Neural progenitor cell (in vitro differentiated cells): Measurements from ENCODE around the gene CINP. TPM values are rescaled to one million over a fixed set of nuclear protein-coding genes. Genes with fewer than 3 reads are reported as not detected.
A peak's percentile ranks its signal among the peaks of the same experiment; 100 is the strongest.
"Not testable (repeated sequence)": the region's sequence is repeated elsewhere in the genome, so short reads cannot be mapped to it uniquely, and the experiment has no call there.

Experiments used
- DNase-seq: peaks from one replicate; pipeline ENCODE4 v3.0.0-alpha.2; 2016; ENCODE audit warnings: low spot score
- H2AFZ ChIP-seq: fragments of 200-600 bp; sonication (generic); replicated peaks from 2 replicates; pipeline ENCODE4 v1.6.1; 2016; ENCODE audit warnings: antibody characterized with exemption
- H3F3A ChIP-seq: fragments of 200-600 bp; sonication (generic); 2 replicates; pipeline ENCODE4 v1.6.1; 2016; ENCODE audit warnings: antibody characterized with exemption, low read depth
- H3K27ac ChIP-seq: fragments of 200-600 bp; sonication (generic); 2 replicates; pipeline ENCODE4 v1.5.1; 2016; ENCODE audit warnings: mild to moderate bottlenecking
- H3K27me3 ChIP-seq: fragments of 200-600 bp; sonication (generic); 2 replicates; pipeline ENCODE4 v1.6.1; 2016; ENCODE audit warnings: mild to moderate bottlenecking, moderate library complexity
- H3K36me3 ChIP-seq: fragments of 200-600 bp; sonication (generic); 2 replicates; pipeline ENCODE4 v1.5.1; 2016
- H3K4me1 ChIP-seq: fragments of 200-600 bp; sonication (generic); 2 replicates; pipeline ENCODE4 v1.6.1; 2016; ENCODE audit warnings: mixed run types
- H3K4me2 ChIP-seq: fragments of 200-600 bp; sonication (generic); 2 replicates; pipeline ENCODE4 v1.6.1; 2016
- H3K4me3 ChIP-seq: fragments of 200-600 bp; sonication (generic); 2 replicates; pipeline ENCODE4 v1.5.1; 2016
- H3K79me2 ChIP-seq: fragments of 200-600 bp; sonication (generic); 2 replicates; pipeline ENCODE4 v1.6.1; 2016; ENCODE audit warnings: low read depth
- H3K9ac ChIP-seq: fragments of 200-600 bp; sonication (generic); 2 replicates; pipeline ENCODE4 v1.6.1; 2016
- H3K9me3 ChIP-seq: fragments of 200-600 bp; sonication (generic); 2 replicates; pipeline ENCODE4 v1.5.1; 2016; ENCODE audit warnings: low read depth
- H4K20me1 ChIP-seq: fragments of 200-600 bp; sonication (generic); 2 replicates; pipeline ENCODE4 v1.6.1; 2016; ENCODE audit warnings: low read depth
- H3K27ac Mint-ChIP-seq: 3 replicates; pipeline ENCODE4 v1.8.0; 2021; ENCODE audit warnings: mixed read lengths
- H3K27me3 Mint-ChIP-seq: 2 replicates; pipeline ENCODE4 v1.8.0; 2022; ENCODE audit warnings: low read depth, mild to moderate bottlenecking, inconsistent platforms, moderate library complexity, mixed read lengths; ENCODE audit not compliant: insufficient read depth
- H3K36me3 Mint-ChIP-seq: 3 replicates; pipeline ENCODE4 v1.8.0; 2021; ENCODE audit warnings: mixed read lengths
- H3K4me1 Mint-ChIP-seq: 3 replicates; pipeline ENCODE4 v1.8.0; 2021; ENCODE audit warnings: mixed read lengths
- H3K4me3 Mint-ChIP-seq: 3 replicates; pipeline ENCODE4 v1.8.0; 2021; ENCODE audit warnings: mild to moderate bottlenecking, moderate library complexity, mixed read lengths
- H3K9me3 Mint-ChIP-seq: 3 replicates; pipeline ENCODE4 v1.8.0; 2020; ENCODE audit warnings: mixed read lengths
- CTCF ChIP-seq: fragments of 200-600 bp; sonication (generic); IDR thresholded peaks from 2 replicates; pipeline ENCODE4 v1.5.1; 2017; ENCODE audit warnings: antibody characterized with exemption, mild to moderate bottlenecking
- EZH2 ChIP-seq: fragments of 200-600 bp; sonication (generic); IDR thresholded peaks from 2 replicates; pipeline ENCODE4 v1.6.1; 2017; ENCODE audit warnings: antibody characterized with exemption, mild to moderate bottlenecking, moderate library complexity
- EZH2phosphoT487 ChIP-seq: fragments of 200-600 bp; sonication (generic); IDR thresholded peaks from 2 replicates; pipeline ENCODE4 v1.6.1; 2017; ENCODE audit warnings: antibody characterized with exemption
- total RNA-seq: library from RNA; depleted of rRNA; stranded (reverse); fragments of >200 nt; gene quantifications from 2 replicates; pipeline ENCODE4 v1.2.3, GENCODE V29; 2015; ENCODE audit warnings: low replicate concordance

Gene CINP
- total RNA-seq, 1 donor from 2014 or later = 53.5 TPM

- peaks cover 5% of the 10 kb centered on the region for H3K4me1 ChIP-seq
- peak overlapping the region; percentile 79 for H3K4me2 ChIP-seq
- peak overlapping the region; percentile 97 for H3K4me3 Mint-ChIP-seq
- TF ChIP-seq CTCF (no peak), EZH2phosphoT487 (no peak), EZH2 (no peak)
- H3K4me1 Mint-ChIP-seq = peaks cover 11% of the 10 kb centered on the region
- H3K4me3 ChIP-seq = peak overlapping the region; percentile 83
- H3K9me3 Mint-ChIP-seq = no peaks in the 10 kb centered on the region
- peaks cover 9% of the 10 kb centered on the region for H3F3A ChIP-seq
- DNase-seq = no peak
- H3K27me3 ChIP-seq = peaks cover 12% of the 10 kb centered on the region
- no peak overlapping the region for H3K27ac ChIP-seq
- H3K79me2 ChIP-seq = no peaks in the 10 kb centered on the region
- no peaks in the 10 kb centered on the region for H4K20me1 ChIP-seq
- H2AFZ ChIP-seq = no peak overlapping the region
- no peak overlapping the region for H3K27ac Mint-ChIP-seq
- H3K9me3 ChIP-seq = no peaks in the 10 kb centered on the region
- peaks cover 4% of the 10 kb centered on the region for H3K36me3 Mint-ChIP-seq
- no peak overlapping the region for H3K9ac ChIP-seq
- H3K27me3 Mint-ChIP-seq = peaks cover 5% of the 10 kb centered on the region
- H3K36me3 ChIP-seq = no peaks in the 10 kb centered on the region
Measured at GRCh38 chr14:102303664-102304063, 59.0 kb downstream of the CINP start.

GRCh38 chr14:102298303-102299070 is 64.2 kb downstream of the CINP start:
- not testable (repeated sequence) for H3K4me3 ChIP-seq, H3K4me2 ChIP-seq, H3K27me3 ChIP-seq, DNase-seq, H3K27me3 Mint-ChIP-seq, H4K20me1 ChIP-seq, H3K27ac ChIP-seq, H3K79me2 ChIP-seq, H3K9me3 ChIP-seq, H3K9ac ChIP-seq, H3K9me3 Mint-ChIP-seq, H2AFZ ChIP-seq, H3K4me3 Mint-ChIP-seq, H3K27ac Mint-ChIP-seq, H3K36me3 Mint-ChIP-seq, H3K4me1 Mint-ChIP-seq, H3K36me3 ChIP-seq, H3F3A ChIP-seq, H3K4me1 ChIP-seq

Other genes starting within 250 kb of the CINP start
- gene WDR20, start 223.0 kb downstream of the CINP start, total RNA-seq = 18.2 and 22.4 TPM in 2 replicates
- gene MOK, start 57.7 kb downstream of the CINP start, total RNA-seq = 9.3 and 9.9 TPM in 2 replicates
- gene ZNF839, start 43.1 kb downstream of the CINP start, total RNA-seq = 13.7 and 22.6 TPM in 2 replicates
- 8.4 and 13.1 TPM in 2 replicates for gene TECPR2, start 51 bp upstream of the CINP start, total RNA-seq
- gene ANKRD9, start 146.9 kb upstream of the CINP start, total RNA-seq = 10.8 and 47.4 TPM in 2 replicates
- 25.3 and 33.7 TPM in 2 replicates for gene RCOR1, start 229.8 kb upstream of the CINP start, total RNA-seq